Measurements from ENCODE around the gene RACGAP1. TPM values are rescaled to one million over a fixed set of nuclear protein-coding genes. Genes with fewer than 3 reads are reported as not detected.
"Not testable (repeated sequence)": the region's sequence is repeated elsewhere in the genome, so short reads cannot be mapped to it uniquely, and the experiment has no call there.

RACGAP1 gene
- total RNA-seq, 1 experiment from 2014 or later, result 78.6 TPM

DNA sequence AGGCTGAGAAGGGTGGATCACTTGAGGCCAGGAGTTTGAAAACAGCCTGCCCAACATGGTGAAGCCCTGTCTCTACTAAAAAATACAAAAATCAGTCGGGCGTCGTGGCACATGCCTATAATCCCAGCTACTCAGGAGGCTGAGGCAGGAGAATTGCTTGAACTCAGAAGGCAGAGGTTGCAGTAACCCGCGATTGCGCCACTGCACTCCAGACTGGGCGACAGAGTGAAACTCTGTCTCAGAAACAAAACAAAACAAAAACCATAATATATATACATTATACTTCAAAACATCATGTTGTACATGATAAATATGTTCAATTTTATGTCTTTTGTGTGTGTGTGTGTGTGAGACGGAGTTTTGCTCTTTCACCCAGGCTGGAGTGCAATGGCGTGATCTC, 5.2 kb upstream of the RACGAP1 start:
- not testable (repeated sequence) for H3K9me2 ChIP-seq (replicated peaks; ENCODE audit: insufficient read depth, low read length); H2AFZ ChIP-seq (ENCODE audit: low read length); H3K4me3 ChIP-seq (ENCODE audit: low read length); H3K36me3 ChIP-seq (ENCODE audit: insufficient read depth, low read length); H3K4me1 ChIP-seq (ENCODE audit: low read length); H3K4me2 ChIP-seq (ENCODE audit: low read depth, low read length, poor library complexity, severe bottlenecking); H3K9ac ChIP-seq (ENCODE audit: low read length); H3K27me3 ChIP-seq (ENCODE audit: low read length); DNase-seq; H3K9me3 ChIP-seq (ENCODE audit: low read length); H3K27ac ChIP-seq (ENCODE audit: low read length); H3K79me2 ChIP-seq (ENCODE audit: low read length); H4K20me1 ChIP-seq (ENCODE audit: insufficient read depth, low read depth, low read length)

DNA sequence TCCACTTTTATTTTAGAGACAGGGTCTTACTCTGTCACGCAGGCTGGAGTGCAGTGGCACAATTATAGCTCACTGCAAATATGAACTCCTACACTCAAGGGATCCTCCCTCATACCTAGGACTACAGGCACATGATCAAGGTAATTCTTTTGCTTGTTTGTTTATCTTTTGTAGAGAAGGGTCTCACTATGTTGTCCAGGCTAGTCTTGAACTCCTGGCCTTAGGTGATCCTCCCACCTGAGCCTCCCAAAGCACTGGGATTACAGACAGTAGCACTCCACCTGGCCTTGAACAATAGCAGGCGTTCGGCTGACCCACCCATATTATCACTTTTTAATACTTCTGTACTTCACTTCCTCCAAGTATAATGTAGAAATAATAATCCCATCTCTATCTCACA, 1.4 kb upstream of the RACGAP1 start:
- H3K9me2 ChIP-seq (replicated peaks; ENCODE audit: insufficient read depth, low read length), result no peaks in the 10 kb centered on the region; the same call in 1 of the 2 replicates
- no peak overlapping the region for H3K27ac ChIP-seq (ENCODE audit: low read length)
- H3K36me3 ChIP-seq (ENCODE audit: insufficient read depth, low read length), result peaks cover 6% of the 10 kb centered on the region; the same call in 1 of the 2 replicates
- H3K9ac ChIP-seq (ENCODE audit: low read length), result no peak overlapping the region
- peaks cover 30% of the 10 kb centered on the region for H3K4me1 ChIP-seq (ENCODE audit: low read length)
- H3K79me2 ChIP-seq (ENCODE audit: low read length), result peaks cover 36% of the 10 kb centered on the region
- H3K4me2 ChIP-seq (ENCODE audit: low read depth, low read length, poor library complexity, severe bottlenecking), result no peak overlapping the region
- no peaks in the 10 kb centered on the region for H4K20me1 ChIP-seq (ENCODE audit: insufficient read depth, low read depth, low read length)
- no peaks in the 10 kb centered on the region for H3K9me3 ChIP-seq (ENCODE audit: low read length)
- H3K27me3 ChIP-seq (ENCODE audit: low read length), result no peaks in the 10 kb centered on the region
- peak overlapping the region; percentile 24; the same call in 1 of the 2 replicates for H2AFZ ChIP-seq (ENCODE audit: low read length)
- H3K4me3 ChIP-seq (ENCODE audit: low read length), result no peak overlapping the region
- DNase-seq, result no peak

GRCh38 chr12:50024805-50025186, 498 bp downstream of the RACGAP1 start:
- no peaks in the 10 kb centered on the region for H4K20me1 ChIP-seq (ENCODE audit: insufficient read depth, low read depth, low read length)
- no peaks in the 10 kb centered on the region for H3K27me3 ChIP-seq (ENCODE audit: low read length)
- H3K36me3 ChIP-seq (ENCODE audit: insufficient read depth, low read length), result peaks cover 15% of the 10 kb centered on the region; the same call in 1 of the 2 replicates
- H2AFZ ChIP-seq (ENCODE audit: low read length), result no peak overlapping the region
- H3K4me3 ChIP-seq (ENCODE audit: low read length), result peak overlapping the region; percentile 82
- peak overlapping the region; percentile 76 for H3K4me2 ChIP-seq (ENCODE audit: low read depth, low read length, poor library complexity, severe bottlenecking)
- peak; percentile 59 for DNase-seq
- no peaks in the 10 kb centered on the region; the same call in 1 of the 2 replicates for H3K9me2 ChIP-seq (replicated peaks; ENCODE audit: insufficient read depth, low read length)
- H3K4me1 ChIP-seq (ENCODE audit: low read length), result peaks cover 44% of the 10 kb centered on the region
- H3K9ac ChIP-seq (ENCODE audit: low read length), result peak overlapping the region; percentile 86
- H3K79me2 ChIP-seq (ENCODE audit: low read length), result peaks cover 55% of the 10 kb centered on the region
- H3K9me3 ChIP-seq (ENCODE audit: low read length), result no peaks in the 10 kb centered on the region
- H3K27ac ChIP-seq (ENCODE audit: low read length), result peak overlapping the region; percentile 76

DNA sequence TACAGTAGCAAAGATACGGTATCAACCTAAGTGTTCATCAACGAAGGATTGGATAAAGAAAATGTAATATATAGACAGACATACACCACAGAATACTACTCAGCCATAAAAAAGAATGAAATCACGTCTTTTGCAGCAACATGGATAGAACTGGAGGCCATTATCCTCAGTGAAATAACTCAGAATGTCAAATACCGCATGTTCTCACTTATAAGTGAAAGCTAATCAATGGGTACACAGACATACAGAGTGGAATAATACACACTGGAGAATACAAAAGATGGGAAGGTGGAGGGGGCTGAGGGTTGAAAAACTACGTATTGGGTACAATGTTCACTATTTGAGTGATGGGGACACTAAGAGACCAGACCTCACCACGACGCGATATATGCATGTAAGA, 1.1 kb downstream of the RACGAP1 start:
- Histone ChIP-seq H3K9me2 (replicated peaks; ENCODE audit: insufficient read depth, low read length) (no peaks in the 10 kb centered on the region; the same call in 1 of the 2 replicates), H3K4me2 (ENCODE audit: low read depth, low read length, poor library complexity, severe bottlenecking) (peak overlapping the region; percentile 76), H3K4me1 (ENCODE audit: low read length) (peaks cover 44% of the 10 kb centered on the region), H3K36me3 (ENCODE audit: insufficient read depth, low read length) (peaks cover 15% of the 10 kb centered on the region; the same call in 1 of the 2 replicates), H3K27me3 (ENCODE audit: low read length) (no peaks in the 10 kb centered on the region), H2AFZ (ENCODE audit: low read length) (no peak overlapping the region), H3K27ac (ENCODE audit: low read length) (no peak overlapping the region), H4K20me1 (ENCODE audit: insufficient read depth, low read depth, low read length) (no peaks in the 10 kb centered on the region), H3K9me3 (ENCODE audit: low read length) (no peaks in the 10 kb centered on the region), H3K4me3 (ENCODE audit: low read length) (peak overlapping the region; percentile 82), H3K9ac (ENCODE audit: low read length) (peak overlapping the region; percentile 86), H3K79me2 (ENCODE audit: low read length) (peaks cover 61% of the 10 kb centered on the region)
- DNase-seq, result no peak

DNA sequence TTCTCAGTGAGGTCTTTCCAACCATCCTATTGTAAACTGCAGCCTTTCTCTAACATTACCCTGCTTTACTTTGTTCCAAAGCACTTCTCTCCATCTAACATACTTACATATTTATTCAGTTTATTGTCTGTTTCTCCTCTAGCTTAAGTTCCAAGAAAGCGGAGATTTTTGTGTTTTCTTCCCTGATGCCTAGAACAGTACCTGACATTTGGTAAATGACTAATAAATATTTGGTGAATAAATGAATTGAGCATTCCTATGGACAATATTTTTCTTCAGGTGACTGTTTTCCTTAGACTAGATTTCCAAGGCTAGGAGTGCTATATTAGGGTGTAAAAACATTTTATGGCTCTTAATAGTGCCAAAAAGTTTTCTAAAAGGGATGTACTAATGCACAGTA, 2.4 kb downstream of the RACGAP1 start:
- H3K79me2 ChIP-seq (ENCODE audit: low read length), result peaks cover 74% of the 10 kb centered on the region
- H3K4me3 ChIP-seq (ENCODE audit: low read length), result no peak overlapping the region
- DNase-seq, result no peak
- no peak overlapping the region for H2AFZ ChIP-seq (ENCODE audit: low read length)
- no peaks in the 10 kb centered on the region for H3K27me3 ChIP-seq (ENCODE audit: low read length)
- no peaks in the 10 kb centered on the region for H3K9me3 ChIP-seq (ENCODE audit: low read length)
- no peaks in the 10 kb centered on the region for H4K20me1 ChIP-seq (ENCODE audit: insufficient read depth, low read depth, low read length)
- peaks cover 44% of the 10 kb centered on the region for H3K4me1 ChIP-seq (ENCODE audit: low read length)
- H3K9me2 ChIP-seq (replicated peaks; ENCODE audit: insufficient read depth, low read length), result no peaks in the 10 kb centered on the region; the same call in 1 of the 2 replicates
- H3K4me2 ChIP-seq (ENCODE audit: low read depth, low read length, poor library complexity, severe bottlenecking), result peak overlapping the region; percentile 4
- peaks cover 15% of the 10 kb centered on the region; the same call in 1 of the 2 replicates for H3K36me3 ChIP-seq (ENCODE audit: insufficient read depth, low read length)
- no peak overlapping the region for H3K27ac ChIP-seq (ENCODE audit: low read length)
- H3K9ac ChIP-seq (ENCODE audit: low read length), result no peak overlapping the region

DNA sequence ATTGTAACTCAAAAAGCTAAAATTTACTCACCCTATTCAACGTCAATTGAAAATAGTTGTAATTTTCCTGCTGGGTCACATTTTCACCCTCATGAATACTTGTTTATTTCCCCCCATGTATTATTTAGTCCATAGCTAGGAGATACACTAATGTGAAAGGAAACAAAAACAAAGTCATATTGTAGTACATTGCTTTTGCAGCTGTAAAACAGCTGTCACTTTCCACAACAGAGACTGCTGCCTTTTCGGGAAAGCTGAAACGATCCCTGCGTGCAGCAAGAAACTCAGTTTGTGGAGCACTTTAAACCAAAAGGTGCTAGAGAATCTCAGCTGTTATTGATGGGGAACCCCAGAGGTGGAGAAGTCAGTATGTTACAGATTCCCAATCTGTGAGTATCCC, 4.3 kb downstream of the RACGAP1 start:
- Histone ChIP-seq H3K27ac (ENCODE audit: low read length) (peak overlapping the region; percentile 46), H3K9me2 (replicated peaks; ENCODE audit: insufficient read depth, low read length) (no peaks in the 10 kb centered on the region; the same call in 1 of the 2 replicates), H3K79me2 (ENCODE audit: low read length) (peaks cover 92% of the 10 kb centered on the region), H3K4me3 (ENCODE audit: low read length) (no peak overlapping the region), H3K9me3 (ENCODE audit: low read length) (no peaks in the 10 kb centered on the region), H3K9ac (ENCODE audit: low read length) (peak overlapping the region; percentile 19; the same call in 1 of the 2 replicates), H2AFZ (ENCODE audit: low read length) (no peak overlapping the region), H3K4me1 (ENCODE audit: low read length) (peaks cover 43% of the 10 kb centered on the region), H3K4me2 (ENCODE audit: low read depth, low read length, poor library complexity, severe bottlenecking) (peak overlapping the region; percentile 36), H3K36me3 (ENCODE audit: insufficient read depth, low read length) (peaks cover 19% of the 10 kb centered on the region; the same call in 1 of the 2 replicates), H3K27me3 (ENCODE audit: low read length) (no peaks in the 10 kb centered on the region), H4K20me1 (ENCODE audit: insufficient read depth, low read depth, low read length) (no peaks in the 10 kb centered on the region)
- no peak for DNase-seq

- Histone ChIP-seq H3K4me2 (ENCODE audit: low read depth, low read length, poor library complexity, severe bottlenecking) (no peak overlapping the region), H3K9ac (ENCODE audit: low read length) (no peak overlapping the region), H3K4me1 (ENCODE audit: low read length) (peaks cover 38% of the 10 kb centered on the region), H3K36me3 (ENCODE audit: insufficient read depth, low read length) (peaks cover 22% of the 10 kb centered on the region; the same call in 1 of the 2 replicates), H4K20me1 (ENCODE audit: insufficient read depth, low read depth, low read length) (no peaks in the 10 kb centered on the region), H3K27ac (ENCODE audit: low read length) (no peak overlapping the region), H3K27me3 (ENCODE audit: low read length) (no peaks in the 10 kb centered on the region), H3K79me2 (ENCODE audit: low read length) (peaks cover 95% of the 10 kb centered on the region), H3K9me3 (ENCODE audit: low read length) (no peaks in the 10 kb centered on the region), H3K9me2 (replicated peaks; ENCODE audit: insufficient read depth, low read length) (no peaks in the 10 kb centered on the region), H3K4me3 (ENCODE audit: low read length) (no peak overlapping the region), H2AFZ (ENCODE audit: low read length) (no peak overlapping the region)
- DNase-seq, result no peak
Observed at GRCh38 chr12:50019524-50019923, 5.8 kb downstream of the RACGAP1 start.

DNA sequence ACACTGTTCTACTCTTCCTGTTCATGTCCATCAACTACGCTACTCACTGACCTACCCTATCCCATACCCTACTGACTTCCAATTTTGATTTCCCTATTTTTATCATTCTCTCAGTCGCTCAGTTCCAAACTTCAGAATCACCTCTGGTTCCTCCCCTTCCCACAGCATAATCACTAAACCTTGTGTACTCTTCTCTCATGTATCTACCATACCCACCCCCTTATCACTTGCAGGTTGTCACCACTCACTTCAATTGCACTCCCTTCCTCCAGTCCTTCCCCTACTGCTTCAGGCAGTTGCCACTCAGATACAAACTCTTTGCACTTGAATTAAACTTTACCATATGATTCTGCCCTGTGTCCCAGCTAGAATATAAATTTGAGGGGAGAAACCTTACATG, 6.3 kb downstream of the RACGAP1 start:
- no peak overlapping the region for H2AFZ ChIP-seq (ENCODE audit: low read length)
- H3K9me2 ChIP-seq (replicated peaks; ENCODE audit: insufficient read depth, low read length), result no peaks in the 10 kb centered on the region
- no peaks in the 10 kb centered on the region for H4K20me1 ChIP-seq (ENCODE audit: insufficient read depth, low read depth, low read length)
- peaks cover 25% of the 10 kb centered on the region; the same call in 1 of the 2 replicates for H3K36me3 ChIP-seq (ENCODE audit: insufficient read depth, low read length)
- H3K4me2 ChIP-seq (ENCODE audit: low read depth, low read length, poor library complexity, severe bottlenecking), result no peak overlapping the region
- H3K9me3 ChIP-seq (ENCODE audit: low read length), result no peaks in the 10 kb centered on the region
- H3K27ac ChIP-seq (ENCODE audit: low read length), result no peak overlapping the region
- no peak overlapping the region for H3K4me3 ChIP-seq (ENCODE audit: low read length)
- H3K9ac ChIP-seq (ENCODE audit: low read length), result no peak overlapping the region
- no peak for DNase-seq
- no peaks in the 10 kb centered on the region for H3K27me3 ChIP-seq (ENCODE audit: low read length)
- peaks cover 33% of the 10 kb centered on the region for H3K4me1 ChIP-seq (ENCODE audit: low read length)
- peaks cover 95% of the 10 kb centered on the region for H3K79me2 ChIP-seq (ENCODE audit: low read length)

Measured in Karpas-422 (cell line).